HL-60/S4 treated with phorbol 12-myristate 13-acetate at 8.2 ng/mL for 4 days and 3 days (cell line): Measurements from ENCODE around the gene SS18L1.
"Not testable (repeated sequence)": the region's sequence is repeated elsewhere in the genome, so short reads cannot be mapped to it uniquely, and the experiment has no call there.

Source experiments
- in situ Hi-C: fragments of 300-500 bp; cut with MboI; formaldehyde crosslinking; loops from 2 replicates; pipeline ENCODE4 v1.15.0; 2022; ENCODE audit warnings: low sequenced_read_pairs

Gene SS18L1, protein sequence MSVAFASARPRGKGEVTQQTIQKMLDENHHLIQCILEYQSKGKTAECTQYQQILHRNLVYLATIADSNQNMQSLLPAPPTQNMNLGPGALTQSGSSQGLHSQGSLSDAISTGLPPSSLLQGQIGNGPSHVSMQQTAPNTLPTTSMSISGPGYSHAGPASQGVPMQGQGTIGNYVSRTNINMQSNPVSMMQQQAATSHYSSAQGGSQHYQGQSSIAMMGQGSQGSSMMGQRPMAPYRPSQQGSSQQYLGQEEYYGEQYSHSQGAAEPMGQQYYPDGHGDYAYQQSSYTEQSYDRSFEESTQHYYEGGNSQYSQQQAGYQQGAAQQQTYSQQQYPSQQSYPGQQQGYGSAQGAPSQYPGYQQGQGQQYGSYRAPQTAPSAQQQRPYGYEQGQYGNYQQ

DNA sequence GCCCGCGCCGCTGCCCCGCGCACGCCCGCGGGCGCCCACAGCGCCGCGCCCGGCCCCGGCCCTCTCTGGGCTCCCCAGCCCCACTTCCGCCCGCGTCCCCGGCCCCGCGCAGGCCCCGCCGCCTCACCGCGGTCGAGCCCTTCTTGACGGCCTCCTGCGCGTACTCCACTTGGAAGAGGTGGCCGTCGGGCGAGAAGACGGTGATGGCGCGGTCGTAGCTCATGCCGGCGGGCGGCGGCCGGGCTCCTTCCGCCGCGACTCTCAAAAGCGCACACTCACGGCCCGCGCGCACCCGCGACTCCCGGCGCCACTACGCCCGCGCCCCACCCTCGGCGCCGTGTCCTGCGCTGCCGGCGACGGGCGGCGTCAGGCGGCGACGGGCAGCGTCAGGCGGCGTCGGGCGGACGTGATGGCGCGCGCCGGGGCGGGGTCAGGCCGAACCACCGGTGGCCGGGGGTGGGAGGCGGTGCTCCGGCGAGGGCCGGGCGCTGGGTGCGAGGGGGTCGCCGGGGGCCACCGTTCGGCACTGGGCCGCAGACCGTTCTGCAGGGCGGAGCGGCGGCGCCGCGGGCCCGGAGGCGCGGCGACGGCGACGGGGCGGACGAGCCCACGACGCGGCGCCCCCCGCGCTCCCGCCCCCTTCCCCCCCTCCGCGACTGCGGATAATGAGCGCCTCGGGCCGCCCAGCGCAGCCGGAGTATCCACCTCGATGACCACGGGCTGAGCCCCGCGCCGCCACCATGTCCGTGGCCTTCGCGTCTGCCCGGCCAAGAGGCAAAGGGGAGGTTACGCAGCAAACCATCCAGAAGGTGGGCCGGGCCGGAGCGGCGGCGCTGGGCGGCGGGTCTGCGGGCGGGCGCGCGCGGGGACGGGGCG lies at the start of gene SS18L1, which contains the start of gene PSMA7:
Gene SS18L1, plus strand, starts transcription at position 689 of the 876 bp plus-strand sequence. Its CDS starts 52 bp downstream, at position 741.
Gene PSMA7, minus strand, starts transcription at position 314 of the 876 bp plus-strand sequence. Its CDS starts 91 bp downstream, at position 223.
- in situ Hi-C loops = loop anchor here (25.0 kb wide), 1 partner anchor 131 kb away; no protein-coding TSS in a partner anchor

DNA sequence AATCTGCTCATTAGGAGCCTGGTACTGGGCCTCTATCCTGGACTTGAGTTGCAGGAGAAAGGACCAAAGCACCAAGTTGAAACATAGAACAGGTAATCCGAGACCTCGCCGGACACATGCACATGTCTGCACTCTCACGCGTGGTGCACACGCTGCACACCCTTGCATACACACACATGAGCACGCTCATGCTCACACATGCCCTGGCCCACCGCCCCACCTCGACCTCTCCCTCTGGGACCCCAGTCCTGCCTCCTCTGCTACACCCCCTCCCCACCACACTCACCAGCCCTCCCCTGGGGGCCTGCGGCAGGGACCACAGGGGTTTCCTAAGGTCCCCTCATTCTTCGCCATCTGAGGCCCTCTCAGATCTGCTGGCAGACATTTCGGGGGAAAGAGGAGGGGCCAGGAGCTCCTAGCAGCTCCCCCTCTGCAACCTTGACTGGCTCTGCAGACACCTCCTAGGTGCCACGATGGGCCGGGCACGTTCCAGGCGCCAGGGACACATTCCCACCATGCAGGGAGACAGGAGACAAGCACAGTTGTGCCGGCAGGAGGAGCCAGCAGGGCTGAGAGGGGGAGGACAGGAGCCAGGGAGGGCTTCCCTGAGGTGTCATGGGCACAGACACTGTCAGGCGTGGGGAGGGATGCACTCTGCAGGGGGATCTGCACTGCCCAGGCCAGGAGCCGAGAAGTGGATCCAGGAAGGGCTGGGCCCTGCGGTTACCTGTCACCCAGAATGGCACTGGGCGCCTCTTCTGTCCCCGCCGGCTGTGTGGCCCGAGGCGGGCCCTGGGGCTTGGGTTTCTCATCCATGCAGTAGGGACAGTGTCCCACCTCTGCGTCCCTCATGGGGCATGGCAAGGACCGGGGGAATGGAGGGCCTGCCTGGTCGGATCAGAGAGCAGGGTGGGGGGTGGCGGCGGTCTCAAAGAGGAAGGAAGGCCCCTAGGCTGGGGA lies 46.9 kb upstream of the SS18L1 start:
- in situ Hi-C loops = no loop called here

DNA sequence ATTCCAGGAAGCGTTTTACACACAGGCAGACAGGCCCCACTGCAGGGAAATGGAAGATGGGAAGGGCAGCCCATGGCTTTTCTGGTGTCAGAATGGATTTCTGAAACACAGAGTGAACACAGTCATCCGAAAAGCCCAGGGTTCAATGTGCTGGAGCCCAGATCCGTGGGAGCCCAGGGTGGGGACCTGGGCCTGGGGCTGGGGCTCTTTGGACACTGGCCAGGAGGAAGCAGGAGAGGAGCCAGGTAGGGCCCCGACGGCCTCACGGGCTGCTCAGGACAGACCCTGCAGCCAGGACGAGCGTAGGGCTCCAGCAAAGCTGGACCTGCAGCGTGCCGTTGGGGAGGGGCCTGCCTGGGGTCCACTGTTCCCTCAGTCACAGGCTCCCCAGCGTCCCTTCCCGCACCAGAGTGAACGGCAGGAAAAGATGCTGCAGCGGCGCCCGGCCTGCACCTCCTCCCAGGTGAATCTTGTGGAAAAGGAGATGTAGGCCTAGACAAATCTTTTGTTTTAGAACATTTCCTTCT lies 45.6 kb upstream of the SS18L1 start:
- in situ Hi-C loops = no loop called here

DNA sequence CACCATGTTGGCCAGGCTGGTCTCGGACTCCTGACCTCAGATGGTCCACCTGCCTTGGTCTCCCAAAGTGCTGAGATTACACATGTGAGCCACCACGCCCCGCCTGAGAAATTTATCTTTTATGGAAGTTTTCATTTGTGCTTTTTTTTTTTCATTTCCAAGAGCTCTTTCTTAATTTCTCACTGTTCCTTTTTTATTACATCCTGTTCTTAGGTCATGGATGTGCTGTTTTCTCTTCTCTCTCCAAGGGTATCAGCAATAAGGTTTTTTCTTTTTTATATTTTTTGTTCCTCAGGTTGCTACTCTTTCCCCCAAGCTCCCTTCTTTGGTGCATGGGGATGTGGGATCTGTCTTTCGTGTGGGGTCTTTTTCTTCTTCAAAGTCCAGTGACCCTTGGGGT lies 42.5 kb upstream of the SS18L1 start:
- in situ Hi-C loops = no loop called here

DNA sequence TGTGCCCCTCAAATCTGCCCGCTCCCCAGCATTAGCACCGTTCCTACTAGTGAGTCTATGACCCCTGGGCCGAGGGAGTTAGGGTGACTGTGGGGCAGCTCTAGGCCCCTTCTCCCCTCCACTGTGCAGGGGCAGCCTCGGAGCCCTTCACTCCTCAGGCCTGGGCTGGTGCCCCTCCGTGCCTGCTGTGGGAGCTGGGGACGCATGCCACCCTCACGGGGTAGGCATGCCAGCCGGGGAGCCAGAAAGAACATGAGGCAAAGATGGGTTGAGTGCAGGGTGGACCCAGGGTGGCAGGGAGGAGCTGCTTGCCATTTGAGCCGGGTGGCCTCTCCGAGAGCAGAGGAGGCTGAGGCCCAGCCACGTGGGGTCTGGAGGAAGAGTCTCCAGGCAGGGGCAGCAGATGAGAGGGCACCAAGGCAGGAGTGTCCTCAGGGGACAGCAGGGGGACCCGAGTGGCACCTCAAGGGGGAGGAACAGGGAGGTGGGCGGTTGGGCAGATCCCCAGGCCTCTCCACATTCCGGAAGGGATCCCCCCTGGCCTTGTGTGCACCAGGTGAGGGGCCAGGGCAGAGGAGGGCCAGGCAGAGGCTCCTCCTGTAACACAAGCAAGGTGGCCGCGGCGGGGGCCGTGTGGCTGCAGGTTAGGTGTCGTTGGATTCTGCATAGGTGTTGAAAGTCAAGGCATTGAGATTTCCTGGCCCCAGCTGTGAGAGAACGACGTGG lies 39.9 kb upstream of the SS18L1 start:
- in situ Hi-C loops = no loop called here

DNA sequence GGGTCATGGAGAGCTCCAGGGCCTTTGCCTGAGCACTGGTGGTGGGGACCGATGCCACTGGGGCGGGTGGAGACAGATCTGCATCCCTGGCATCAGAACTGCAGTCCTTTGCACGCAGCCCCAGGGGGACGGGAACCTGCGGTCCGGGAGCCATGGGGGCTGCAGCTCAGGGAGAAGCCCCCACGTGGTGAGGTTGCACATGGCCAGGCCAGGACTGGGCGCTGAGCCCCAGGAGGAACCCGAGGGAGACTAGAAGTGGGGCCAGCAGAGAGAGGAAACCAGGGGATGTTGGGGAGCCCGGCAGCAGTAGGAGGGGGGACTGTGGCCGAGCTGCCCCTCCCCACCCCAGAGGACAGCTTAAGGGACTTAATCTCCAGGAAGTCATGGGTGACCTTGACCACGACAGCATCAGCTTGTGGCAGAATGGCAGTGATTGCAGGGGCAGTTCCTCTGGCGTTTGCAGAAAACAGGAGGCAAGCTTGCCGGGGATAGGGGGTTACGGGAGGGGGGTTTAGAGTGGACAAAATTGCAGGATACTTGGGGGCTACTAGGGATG lies 39.3 kb upstream of the SS18L1 start:
- in situ Hi-C loops = no loop called here

DNA sequence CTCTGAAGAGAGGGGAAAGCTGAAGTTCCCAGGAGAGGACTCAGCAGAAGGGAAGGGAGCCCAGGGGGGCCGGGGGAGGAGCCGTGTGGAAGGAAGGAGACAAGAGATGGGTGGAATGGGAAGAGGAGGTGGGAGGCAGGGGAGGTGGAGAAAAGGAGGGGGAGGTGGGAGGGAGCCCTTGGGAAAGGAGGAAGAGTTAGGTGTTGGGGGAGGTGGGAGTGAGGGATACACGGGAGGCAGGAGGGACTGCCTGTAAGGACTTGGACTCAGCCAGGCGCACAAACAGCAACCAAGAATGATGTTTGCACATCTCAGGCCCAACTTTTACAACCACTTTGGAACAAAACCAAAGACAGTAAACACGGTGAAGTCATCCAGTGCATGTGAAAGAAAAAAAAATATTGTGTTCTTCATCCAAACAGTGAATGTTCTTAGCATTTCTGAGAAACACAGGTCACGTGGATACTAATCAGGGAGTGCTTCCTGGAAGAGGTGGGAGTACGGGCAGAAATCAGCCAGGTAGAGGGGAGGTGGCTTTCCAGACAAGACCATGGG lies 38.7 kb upstream of the SS18L1 start:
- in situ Hi-C loops = no loop called here

DNA sequence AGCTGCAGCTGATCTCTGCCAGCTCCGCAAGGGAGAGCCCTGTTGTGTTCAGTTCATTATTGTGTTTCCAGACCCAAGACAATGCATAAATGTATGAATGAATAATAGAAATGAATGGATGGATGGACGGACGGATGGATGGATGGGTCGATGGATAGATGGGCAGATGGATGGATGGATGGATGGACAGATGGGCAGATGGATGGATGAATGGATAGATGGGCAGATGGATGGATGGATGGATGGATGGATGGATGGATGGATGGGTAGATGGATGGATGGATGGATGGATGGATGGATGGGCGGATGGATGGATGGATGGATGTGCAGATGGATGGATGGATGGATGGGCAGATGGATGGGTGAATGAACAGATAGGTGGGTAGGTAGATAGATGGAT lies 38.0 kb upstream of the SS18L1 start:
- in situ Hi-C loops = no loop called here

DNA sequence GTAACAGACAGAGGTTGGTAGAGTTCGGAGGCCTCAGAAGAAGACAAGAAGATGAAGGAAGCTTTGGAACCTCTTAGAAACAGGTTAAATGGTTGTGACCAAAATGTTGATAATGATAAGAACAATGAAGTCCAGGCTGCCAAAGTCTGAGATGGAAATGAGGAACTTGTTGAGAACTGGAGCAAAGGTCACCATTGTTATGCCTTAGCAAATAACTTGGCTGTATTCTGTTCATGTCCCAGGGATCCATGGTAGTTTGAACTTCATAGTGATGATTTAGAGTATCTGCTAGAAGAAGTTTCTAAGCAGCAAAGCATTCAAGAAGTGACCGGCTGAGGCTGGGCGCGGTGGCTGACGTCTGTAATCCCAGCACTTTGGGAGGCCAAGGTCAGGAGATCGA lies 32.4 kb upstream of the SS18L1 start:
- in situ Hi-C loops = no loop called here

DNA sequence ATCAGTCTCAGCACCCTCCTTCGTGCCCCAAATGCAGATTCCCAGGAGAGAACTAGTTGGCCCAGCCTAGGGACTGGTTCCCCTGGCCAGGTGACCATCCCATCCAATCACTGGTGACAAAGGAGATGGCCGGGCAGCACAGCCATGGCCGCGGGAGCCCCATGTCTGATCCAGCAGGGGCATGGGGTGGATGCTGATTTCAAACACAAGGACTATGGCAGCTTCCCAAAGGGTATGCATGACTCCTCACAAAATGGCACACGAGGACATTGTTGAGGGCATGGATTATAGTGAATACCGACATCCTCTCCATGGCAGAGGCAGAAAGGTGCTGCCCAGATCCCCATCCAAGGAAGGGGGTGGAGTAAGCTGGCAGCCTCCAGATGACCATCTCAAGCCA lies 31.2 kb upstream of the SS18L1 start:
- in situ Hi-C loops = no loop called here

DNA sequence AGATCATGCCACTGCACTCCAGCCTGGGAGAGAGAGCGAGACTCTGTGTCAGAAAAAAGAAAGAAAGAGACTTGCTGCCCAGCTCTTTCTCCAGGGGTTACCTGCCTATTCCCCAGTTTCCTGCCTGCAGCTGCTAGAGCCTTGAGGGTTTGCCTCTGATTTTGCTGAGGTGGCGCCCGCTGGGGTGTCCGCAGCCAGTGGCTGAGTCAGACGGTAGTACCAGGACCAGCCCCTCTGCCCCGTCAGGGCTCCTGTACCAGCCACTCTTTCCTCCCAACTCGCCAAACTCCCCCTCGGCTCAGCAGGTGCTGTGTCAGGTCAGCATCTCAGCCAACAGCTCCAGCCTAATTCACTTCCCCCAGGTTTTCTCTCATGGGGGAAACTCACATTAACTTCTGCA lies 28.7 kb upstream of the SS18L1 start:
- in situ Hi-C loops = no loop called here

DNA sequence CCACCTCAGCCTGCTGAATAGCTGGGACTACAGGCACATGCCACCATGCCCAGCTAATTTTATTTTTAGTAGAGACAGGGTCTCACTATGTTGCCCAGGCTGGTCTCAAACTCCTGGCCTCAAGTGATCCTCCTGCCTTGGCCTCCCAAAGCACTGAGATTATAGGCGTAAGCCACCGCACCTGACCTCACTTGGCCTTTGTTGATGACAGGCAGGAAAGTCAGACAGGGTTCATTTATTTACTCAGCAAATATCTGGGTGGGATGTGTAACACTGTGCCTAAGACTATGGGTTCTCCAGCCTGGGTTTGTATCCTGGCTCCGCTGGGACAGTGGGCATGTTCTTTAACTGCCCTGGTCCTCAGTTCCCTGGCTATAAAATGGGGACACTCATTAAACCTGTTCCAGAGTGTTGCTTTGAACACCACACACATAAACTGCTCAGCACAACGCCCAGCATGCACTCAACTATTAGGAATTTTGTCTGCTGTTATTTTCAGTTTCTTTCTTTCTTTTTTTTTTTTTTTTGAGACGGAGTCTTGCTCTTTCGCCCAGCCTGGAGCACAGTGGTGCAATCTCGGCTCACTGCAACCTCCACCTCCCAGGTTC lies 27.7 kb upstream of the SS18L1 start:
- in situ Hi-C loops = not testable (repeated sequence)

DNA sequence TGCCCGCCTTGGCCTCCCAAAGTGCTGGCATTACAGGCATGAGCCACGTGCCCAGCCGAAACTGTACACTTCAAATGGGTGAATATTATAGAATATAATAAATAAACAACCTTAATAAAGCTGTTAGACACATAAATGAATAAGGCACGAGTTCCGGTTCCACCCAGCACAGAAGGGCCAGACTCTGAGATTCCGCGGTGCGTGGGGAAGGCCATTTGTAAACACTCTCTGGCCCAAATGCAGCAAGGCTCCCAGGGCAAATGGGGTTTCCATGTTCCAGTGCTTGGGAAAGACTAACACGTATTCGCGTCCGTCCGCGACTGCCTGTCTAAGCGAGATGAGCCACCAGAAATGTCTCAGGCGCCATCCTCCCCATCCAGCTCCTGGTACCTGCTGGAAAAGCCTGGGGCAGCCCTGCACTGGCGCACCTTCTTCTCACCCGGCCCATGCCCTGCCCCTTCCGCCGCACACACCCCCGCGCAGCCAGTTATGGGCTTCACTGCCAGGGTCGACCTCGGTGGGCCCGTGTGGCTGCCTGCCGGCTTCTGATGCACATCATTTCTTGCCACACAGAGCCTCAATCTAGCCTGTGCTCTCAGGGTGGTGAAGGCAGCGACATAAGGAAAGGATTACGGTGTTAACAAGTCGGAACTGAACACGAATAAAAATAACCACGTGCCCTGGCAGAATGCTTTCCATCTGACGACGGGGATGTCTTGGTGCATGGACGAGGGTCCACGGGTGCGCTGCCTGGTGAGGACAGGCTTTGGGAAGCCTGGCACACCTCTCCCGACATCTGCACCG lies 26.8 kb upstream of the SS18L1 start:
- in situ Hi-C loops = no loop called here

DNA sequence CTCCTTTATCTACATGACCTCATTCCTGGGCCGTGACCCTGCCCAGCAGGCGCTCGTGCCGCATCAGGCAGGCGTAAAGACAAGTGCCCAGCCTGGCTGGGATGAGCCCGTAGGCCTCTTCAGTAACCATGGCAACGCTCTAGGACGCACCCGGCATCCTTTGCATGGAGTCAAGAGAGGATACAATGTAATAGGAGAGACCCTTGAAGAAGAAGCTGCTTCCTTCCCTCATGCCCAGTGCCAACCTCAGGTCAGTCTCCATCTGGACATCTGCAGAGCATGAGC lies 26.3 kb upstream of the SS18L1 start:
- in situ Hi-C loops = no loop called here

DNA sequence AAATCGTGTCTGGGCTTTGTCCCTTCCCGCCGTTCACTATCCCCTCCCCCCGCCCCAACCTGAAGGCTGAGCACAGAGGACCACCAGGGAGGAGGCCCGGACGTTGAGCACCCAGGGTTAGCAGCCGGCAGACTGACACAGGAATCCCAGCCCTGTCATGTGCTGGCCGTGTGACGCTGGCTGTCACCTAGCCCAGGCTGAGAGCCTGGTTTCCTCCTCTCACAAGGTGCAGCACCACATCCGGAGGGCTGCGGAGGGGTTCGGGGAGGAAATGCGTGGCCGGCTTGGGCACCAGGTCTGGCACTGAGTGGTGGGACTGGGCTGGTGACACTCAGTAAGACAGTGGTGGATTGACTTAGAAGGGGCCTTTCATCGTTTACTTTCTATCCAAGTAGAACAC lies 25.9 kb upstream of the SS18L1 start:
- in situ Hi-C loops = no loop called here

DNA sequence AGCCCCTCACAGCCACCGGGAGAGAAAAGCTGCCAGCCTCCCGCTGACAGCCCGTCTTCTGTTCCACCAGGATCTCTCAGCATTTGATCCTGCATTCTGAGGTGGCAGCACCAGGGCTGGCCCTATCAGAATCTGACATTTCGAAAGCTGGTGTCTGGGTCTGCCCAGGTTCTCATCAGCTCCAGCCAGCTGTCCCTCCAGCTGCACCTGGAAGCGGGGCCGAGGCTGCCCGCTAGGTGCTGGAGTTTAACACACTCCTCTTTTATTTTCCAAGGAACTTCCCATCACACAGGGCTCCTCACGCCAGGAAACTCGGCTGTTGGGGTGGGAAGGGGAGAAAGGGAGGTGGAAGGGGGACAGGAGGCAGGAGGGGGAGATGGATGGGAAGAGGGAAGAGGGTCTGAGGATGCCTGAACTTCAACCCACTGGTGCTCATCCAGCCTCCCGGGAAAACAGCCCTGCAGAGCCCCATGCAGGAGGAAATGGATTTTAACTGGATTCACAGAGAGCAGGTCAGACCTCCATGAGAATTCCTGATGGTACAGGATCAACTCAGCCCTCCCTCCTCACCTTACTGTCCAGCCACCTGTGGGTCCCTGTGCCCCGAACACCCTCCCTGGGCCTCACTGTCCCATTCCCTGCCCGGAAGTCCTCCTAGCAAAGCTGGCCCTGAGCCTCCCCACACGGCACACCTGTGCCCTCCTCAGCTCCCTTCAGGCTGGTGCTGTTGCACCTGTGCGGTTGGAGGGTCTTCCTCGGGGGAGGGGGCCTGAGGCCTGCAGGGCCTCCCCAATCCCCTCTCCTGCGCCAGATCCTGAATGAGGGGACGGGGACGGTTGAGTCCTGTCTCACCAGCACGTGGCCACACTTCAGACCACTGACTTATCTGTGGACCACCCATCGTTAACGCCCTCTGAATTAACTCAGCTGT lies 25.2 kb upstream of the SS18L1 start:
- in situ Hi-C loops = no loop called here

DNA sequence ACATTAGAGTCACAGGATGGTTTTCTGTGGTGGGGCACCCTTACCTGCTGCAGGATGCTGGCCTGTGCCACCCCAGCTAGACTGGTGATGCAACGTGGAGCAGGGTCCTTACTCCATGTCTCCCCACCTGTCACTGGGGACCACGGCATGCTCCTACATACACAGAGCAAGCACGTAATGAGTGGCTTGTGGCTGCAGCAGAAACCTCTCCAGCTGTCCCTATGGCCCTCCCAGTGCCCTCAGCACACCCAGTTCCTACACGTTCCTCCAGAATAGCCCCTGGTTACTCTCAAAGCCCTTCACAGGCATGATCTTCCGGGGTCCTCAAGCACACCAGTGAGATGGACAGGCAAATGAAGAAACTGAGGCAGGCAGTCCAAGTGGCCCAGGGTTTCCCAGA lies 24.5 kb upstream of the SS18L1 start:
- in situ Hi-C loops = no loop called here
